ENCODE measurements around the gene VIM. TPM values are rescaled to one million over a fixed set of nuclear protein-coding genes. Genes with fewer than 3 reads are reported as not detected.

Gene VIM
- total RNA-seq = 569 TPM

GRCh38 chr10:17228091-17229015, at the start of gene VIM:
VIM (plus strand) TSS chr10:17228241; CDS start chr10:17229423, 1,182 bp downstream.
- peak; percentile 89 for DNase-seq (ENCODE audit: low spot score)

- no peak for DNase-seq (ENCODE audit: low spot score)
Observed at GRCh38 chr10:17179002-17179401, 49.0 kb upstream of the VIM start.

DNA sequence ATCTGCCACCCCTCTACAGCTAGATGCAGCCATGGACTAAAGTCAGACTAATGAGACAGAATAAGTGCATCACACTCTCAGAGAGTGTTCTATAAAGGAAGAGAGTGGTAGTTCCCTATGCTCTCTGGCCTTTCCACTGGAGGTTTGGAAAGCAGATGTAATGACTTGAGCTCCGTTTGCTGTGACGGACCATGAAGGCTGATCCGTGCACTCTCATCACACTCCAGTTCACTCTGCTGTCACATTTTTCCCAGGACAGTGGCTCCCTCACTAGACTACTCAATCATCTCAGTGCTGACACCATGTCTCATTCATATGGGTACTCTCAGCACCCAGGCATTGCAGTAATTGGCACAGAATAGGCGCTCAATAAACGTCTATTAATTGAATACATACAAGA, 46.9 kb upstream of the VIM start:
- DNase-seq (ENCODE audit: low spot score) = no peak

DNA sequence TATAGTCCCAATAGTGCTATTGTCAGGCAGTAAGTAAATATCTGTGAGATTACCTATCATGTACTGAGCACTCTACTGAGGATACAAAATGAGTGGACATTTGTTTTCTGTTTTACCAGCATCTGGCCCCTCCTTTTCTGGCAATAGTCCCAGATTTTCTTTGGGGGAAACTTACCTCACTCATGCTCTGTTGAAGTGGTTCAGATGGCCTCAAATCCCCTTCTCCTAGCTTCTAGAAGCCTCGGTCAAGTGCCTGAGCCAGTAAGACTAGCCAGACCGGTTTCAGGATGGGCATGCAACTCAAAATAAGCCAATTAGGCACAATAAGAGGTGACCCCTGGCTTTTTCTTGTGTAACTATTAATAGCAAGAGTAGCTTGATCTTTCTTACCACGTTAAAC, 46.3 kb upstream of the VIM start:
- DNase-seq (ENCODE audit: low spot score) = no peak

GRCh38 chr10:17183110-17183509, 44.9 kb upstream of the VIM start:
- no peak for DNase-seq (ENCODE audit: low spot score)

- DNase-seq (ENCODE audit: low spot score) = no peak
Observed at GRCh38 chr10:17185873-17186272, 42.2 kb upstream of the VIM start.

DNA sequence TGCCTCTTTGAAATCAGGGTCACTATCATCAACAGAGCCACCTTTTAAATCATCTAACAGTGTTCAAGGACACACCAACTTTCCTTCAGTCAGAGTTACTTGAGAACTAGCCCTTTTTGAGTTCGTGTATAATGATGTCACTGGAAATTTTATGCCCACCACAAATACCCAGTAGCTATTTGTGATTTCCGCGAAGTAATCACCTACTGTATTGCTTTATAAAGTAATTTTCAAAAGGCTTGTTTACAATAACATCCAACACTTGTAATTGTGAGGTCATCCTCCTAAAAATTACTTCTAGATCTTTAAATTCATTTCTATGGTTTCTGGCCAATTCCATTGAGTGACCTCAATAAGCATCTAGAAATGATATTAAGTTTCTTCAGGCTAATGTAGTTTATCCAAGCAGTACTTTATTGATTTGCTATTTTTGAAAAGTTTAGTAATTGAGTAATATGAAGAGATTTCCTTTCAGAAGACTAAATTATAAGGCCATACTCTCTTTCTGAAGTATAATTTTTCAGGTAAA, 39.3 kb upstream of the VIM start:
- no peak for DNase-seq (ENCODE audit: low spot score)

- DNase-seq (ENCODE audit: low spot score) = no peak
Observed at GRCh38 chr10:17190602-17191001, 37.4 kb upstream of the VIM start.

GRCh38 chr10:17195083-17195482, 33.0 kb upstream of the VIM start:
- no peak for DNase-seq (ENCODE audit: low spot score)

GRCh38 chr10:17196045-17196444, 32.0 kb upstream of the VIM start:
- no peak for DNase-seq (ENCODE audit: low spot score)

GRCh38 chr10:17196573-17196972, 31.5 kb upstream of the VIM start:
- DNase-seq (ENCODE audit: low spot score) = no peak

DNA sequence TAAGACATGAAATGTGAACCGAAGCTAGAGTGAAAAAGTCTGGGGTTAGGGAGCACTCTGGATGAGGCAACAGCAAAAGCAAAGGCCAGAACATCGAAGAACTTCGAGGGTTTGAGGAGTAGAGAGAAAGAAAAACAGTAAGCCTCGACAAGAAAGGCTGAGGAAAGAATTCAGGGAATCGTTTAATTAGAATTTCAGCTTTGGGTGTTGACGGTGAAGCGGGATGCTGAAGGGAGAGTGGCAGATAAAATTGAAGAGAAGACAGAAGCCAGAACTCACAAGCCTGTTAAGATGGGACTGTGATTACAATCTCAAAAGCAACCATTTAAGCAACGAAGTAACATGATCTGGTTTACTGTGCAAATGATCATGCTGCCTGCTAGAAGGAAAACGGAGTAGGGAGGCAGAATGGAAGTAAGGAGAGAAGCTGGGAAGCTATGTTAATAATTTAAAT, 28.7 kb upstream of the VIM start:
- no peak for DNase-seq (ENCODE audit: low spot score)

DNA sequence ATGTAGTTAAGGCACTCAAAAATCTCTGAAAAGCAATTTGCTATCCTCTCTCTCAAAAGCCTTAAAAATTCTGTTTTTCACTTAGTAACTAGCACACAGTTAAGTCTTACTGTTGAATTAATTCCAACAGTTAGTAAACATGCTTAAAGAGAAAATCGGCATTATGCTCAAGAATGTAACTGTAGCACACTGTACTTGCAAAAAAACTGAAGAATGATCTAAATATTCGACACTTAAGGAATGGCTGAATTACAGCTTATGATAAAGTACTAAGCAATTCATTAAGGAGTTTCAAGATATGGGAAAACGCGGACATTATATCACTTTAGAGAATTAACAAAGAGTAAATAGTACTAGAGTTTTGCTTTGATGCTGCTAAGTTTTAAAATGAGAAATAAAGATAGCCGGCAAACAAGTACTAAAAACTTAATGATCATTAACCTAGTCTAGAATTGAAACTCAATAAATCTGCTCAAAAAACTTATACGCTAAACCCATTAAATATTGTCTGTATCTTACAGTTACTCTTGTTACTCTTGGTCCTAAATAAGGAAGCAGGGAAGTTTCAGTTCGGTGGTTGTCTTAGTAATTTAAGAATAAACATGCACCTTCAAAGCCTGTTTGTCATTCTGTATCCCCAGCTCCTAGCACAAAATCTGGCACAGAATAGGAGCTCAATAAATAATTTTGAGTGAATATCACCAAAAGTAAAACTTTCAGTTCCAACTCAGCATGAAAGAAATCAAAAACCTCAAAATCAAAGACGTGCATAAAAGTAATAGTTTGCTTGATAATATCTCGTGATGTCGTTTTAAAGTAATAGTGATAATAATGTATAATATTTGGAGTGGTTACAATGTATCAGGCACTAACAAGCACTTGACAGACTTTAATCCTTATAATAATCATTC, 27.8 kb upstream of the VIM start:
- DNase-seq (ENCODE audit: low spot score) = no peak

DNA sequence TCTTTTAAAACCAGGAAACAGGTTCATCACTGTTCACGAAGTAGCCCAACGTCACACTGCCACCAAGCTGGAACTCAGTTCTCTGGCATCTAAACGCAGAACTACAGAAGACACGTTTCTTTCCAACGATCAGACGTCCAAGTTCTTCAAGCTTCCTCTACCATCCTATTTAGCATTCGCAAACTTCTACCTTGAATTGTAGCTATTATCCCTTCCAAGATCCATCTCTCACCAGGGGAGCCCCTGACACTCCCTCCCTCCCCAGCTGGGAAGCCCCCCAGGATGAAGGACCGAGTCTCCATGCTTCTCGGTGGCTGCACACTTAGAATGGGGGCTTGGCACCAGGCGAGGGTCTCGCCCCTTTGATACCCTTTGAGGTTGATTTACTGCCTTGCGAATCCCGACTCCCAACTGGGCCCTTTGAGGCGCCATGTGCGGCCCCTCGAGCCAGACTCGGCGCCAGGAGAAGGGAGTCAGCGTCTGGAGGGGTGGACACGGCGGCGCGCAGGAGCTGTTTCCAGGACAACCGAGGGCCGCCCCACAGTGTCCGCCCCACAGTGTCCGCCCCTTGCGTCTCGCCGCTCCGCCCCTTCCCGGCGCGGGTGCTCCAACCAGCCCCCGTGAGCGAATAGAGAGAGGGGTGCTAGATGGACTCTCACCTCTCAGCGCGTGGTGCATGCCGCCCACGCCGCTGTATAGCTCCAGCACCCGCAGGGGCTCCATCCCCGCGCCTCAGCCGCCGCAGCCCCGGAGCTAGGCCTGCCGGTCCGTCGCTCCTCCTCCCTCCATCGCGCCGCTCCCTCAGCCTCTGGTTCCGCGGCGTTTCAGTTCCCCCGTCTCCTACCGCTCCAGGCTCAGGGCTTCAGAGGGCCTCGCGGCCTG, 26.9 kb upstream of the VIM start, which contains the start of gene TRDMT1:
Gene TRDMT1 (minus strand): TSS at position 761 of the 882 bp plus-strand sequence. CDS start 38 bp downstream, at position 723.
- DNase-seq (ENCODE audit: low spot score) = peak; percentile 86

DNA sequence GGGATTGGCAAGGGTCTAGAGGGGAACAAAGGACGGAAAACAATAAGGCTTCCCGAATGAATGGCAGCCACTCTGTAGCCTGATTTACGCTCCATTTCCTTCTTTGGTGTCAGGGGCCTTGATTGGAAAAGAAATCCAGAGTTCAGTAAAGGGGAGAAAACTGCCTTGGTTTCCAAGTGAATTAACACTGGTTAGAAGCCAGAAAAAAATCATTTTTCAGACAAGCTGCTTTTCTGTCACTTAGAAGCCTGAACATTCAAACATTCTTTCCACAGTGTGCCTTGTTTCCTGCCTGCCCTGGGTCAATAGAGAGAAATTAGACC, 26.3 kb upstream of the VIM start:
- DNase-seq (ENCODE audit: low spot score) = no peak

DNA sequence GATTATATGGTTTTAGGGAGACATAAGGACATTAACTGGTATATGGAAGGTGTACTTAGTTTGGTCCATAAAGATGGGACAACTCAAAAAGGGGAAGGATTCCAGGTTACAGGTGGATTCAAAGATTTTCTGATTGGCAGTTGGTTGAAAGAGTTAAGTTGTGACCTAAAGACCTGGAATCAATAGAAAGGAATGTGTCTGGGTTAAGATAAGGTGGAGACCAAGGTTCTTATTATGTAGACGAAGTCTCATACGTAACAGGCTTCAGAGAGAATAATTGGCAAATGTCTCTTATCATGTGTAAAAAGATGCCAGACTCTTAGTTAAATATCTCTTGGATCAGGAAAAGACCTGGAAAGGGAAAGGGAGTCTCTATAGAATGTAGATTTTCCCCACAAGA, 25.5 kb upstream of the VIM start:
- no peak for DNase-seq (ENCODE audit: low spot score)

GRCh38 chr10:17202999-17203398, 25.0 kb upstream of the VIM start:
- DNase-seq (ENCODE audit: low spot score) = no peak

GRCh38 chr10:17203416-17203815, 24.6 kb upstream of the VIM start:
- no peak for DNase-seq (ENCODE audit: low spot score)

DNA sequence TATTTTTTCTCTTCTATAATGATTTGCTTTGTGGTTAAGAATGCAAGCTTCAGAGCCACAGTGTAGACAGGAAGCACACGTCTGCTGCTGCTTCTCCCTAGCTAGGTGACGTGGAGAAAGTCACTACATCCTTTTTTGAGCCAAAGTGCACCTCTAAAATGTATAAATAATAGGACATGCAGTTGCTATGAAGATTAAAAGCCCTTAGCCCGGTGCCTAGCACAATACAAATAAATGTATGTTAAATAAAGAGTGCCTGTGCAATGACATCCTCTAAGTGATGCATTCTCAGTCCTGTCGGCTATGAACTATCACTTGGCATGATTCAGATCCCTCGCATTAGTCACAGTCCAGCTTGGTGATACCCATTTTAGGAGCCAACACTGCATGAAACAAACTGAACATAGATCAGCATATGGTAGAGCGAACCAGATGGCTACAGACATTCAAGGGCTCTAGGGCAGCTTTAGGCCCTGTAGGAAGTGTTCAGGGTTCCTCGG, 21.8 kb upstream of the VIM start:
- no peak for DNase-seq (ENCODE audit: low spot score)

- DNase-seq (ENCODE audit: low spot score) = no peak
Observed at GRCh38 chr10:17208476-17208875, 19.6 kb upstream of the VIM start.

DNA sequence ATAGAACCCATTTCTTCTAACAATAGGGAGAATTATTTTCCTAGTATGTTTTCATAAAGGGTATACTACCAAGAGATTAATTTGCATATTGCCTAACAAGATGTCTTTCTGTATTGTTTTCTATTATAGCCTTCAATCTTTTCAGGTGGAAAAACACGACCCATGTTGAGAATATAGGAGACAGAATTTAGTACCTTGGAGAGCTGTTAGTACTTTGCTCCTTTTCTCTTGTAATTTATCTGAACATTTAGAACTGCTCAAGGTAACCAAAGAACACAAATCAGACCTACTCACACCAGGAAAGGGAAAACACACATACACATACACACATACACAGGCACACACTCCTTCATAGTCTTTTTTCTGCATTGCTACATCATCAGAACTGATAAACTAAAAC, 18.7 kb upstream of the VIM start:
- DNase-seq (ENCODE audit: low spot score) = no peak
